HG03442 (cell line): ENCODE results near the gene ATL1.
"Not testable (repeated sequence)": the region's sequence is repeated elsewhere in the genome, so short reads cannot be mapped to it uniquely, and the experiment has no call there.

ENCODE experiments used
- ATAC-seq: cut with Tn5 transposase; IDR thresholded peaks from one replicate; pipeline ENCODE4 v1.9.1; 2021; ENCODE audit warnings: mild to moderate bottlenecking, moderate library complexity; ENCODE audit not compliant: unreplicated experiment

ATL1 gene

GRCh38 chr14:50600849-50601248 is 40.9 kb downstream of the ATL1 start:
- no peak for ATAC-seq

- ATAC-seq: no peak
Measured at GRCh38 chr14:50601394-50601793, 41.4 kb downstream of the ATL1 start.

- ATAC-seq: no peak
Measured at GRCh38 chr14:50602035-50602434, 42.1 kb downstream of the ATL1 start.

GRCh38 chr14:50603565-50603964 is 43.6 kb downstream of the ATL1 start:
- no peak for ATAC-seq

- ATAC-seq: no peak
Measured at GRCh38 chr14:50605766-50606165, 45.8 kb downstream of the ATL1 start.

GRCh38 chr14:50606468-50606867 is 46.5 kb downstream of the ATL1 start:
- no peak for ATAC-seq

- no peak for ATAC-seq
Measured at GRCh38 chr14:50607181-50607580, 47.2 kb downstream of the ATL1 start.

GRCh38 chr14:50607761-50608160 is 47.8 kb downstream of the ATL1 start:
- ATAC-seq: no peak

- no peak for ATAC-seq
Measured at GRCh38 chr14:50608302-50608851, 48.4 kb downstream of the ATL1 start.

- ATAC-seq: no peak
Measured at GRCh38 chr14:50610465-50610864, 50.5 kb downstream of the ATL1 start.

GRCh38 chr14:50612806-50613205 is 52.9 kb downstream of the ATL1 start:
- no peak for ATAC-seq

- ATAC-seq: no peak
Measured at GRCh38 chr14:50615056-50615455, 55.1 kb downstream of the ATL1 start.

- no peak for ATAC-seq
Measured at GRCh38 chr14:50615552-50615951, 55.6 kb downstream of the ATL1 start.

- no peak for ATAC-seq
Measured at GRCh38 chr14:50616275-50616674, 56.3 kb downstream of the ATL1 start.

- ATAC-seq: no peak
Measured at GRCh38 chr14:50619569-50620141, 59.7 kb downstream of the ATL1 start.

- ATAC-seq: no peak
Measured at GRCh38 chr14:50620341-50620740, 60.4 kb downstream of the ATL1 start.

GRCh38 chr14:50622978-50623377 is 63.0 kb downstream of the ATL1 start:
- ATAC-seq: no peak

- no peak for ATAC-seq
Measured at GRCh38 chr14:50624447-50624846, 64.5 kb downstream of the ATL1 start.

- ATAC-seq: not testable (repeated sequence)
Measured at GRCh38 chr14:50624947-50625346, 65.0 kb downstream of the ATL1 start.

GRCh38 chr14:50631408-50631821 is 71.5 kb downstream of the ATL1 start:
- no peak for ATAC-seq

GRCh38 chr14:50633954-50634353 is 74.0 kb downstream of the ATL1 start:
- no peak for ATAC-seq

- no peak for ATAC-seq
Measured at GRCh38 chr14:50635141-50635540, 75.2 kb downstream of the ATL1 start.

GRCh38 chr14:50647282-50647681 is 87.3 kb downstream of the ATL1 start:
- peak; percentile 93 for ATAC-seq
